GM21786 (cell line): ENCODE data around the gene TCTN3.
"Not testable (repeated sequence)": the region's sequence is repeated elsewhere in the genome, so short reads cannot be mapped to it uniquely, and the experiment has no call there.

Source experiments
- ATAC-seq: cut with Tn5 transposase; IDR thresholded peaks from one replicate; pipeline ENCODE4 v1.9.1; 2021; ENCODE audit not compliant: unreplicated experiment

Gene TCTN3

DNA sequence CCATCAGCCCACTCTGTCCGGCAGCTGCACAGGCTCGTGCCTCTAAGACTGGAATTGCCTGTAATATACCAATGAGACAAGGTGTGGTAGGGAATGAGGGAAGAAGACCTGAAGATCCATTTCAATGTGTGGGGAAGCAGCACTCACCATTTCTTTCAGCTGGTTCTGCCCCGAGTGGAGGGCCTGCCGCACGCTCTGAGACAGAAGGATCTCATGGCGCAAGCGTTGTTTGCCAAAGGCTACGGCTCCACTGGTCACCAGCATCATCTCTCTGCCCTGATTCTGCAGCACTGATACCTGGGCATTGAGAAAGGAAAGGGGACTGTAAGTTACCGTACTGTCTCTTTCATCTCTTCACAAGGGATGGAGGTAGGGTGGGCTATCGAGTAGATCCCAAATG, 56.6 kb downstream of the TCTN3 start:
- ATAC-seq: no peak

DNA sequence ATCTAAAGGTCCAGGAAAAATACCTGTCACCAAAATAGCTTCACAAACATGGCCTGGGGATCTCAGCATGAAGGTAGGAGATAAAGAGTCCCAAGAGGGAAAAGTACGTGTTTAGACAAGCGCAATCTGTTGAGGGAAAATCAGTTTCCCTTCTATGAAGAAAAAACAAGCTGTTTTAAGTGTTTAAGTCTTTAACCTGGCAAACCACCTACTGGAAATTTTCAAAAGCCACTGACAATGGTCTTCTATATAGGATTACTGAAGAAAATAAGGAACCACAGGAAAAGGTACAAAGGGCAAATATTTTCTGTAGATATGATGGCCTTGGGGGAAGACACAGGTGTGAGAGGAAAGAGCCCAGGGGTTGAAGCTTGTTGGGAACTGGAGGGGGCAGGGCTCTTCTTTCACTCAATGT, 58.4 kb downstream of the TCTN3 start:
- ATAC-seq: no peak

DNA sequence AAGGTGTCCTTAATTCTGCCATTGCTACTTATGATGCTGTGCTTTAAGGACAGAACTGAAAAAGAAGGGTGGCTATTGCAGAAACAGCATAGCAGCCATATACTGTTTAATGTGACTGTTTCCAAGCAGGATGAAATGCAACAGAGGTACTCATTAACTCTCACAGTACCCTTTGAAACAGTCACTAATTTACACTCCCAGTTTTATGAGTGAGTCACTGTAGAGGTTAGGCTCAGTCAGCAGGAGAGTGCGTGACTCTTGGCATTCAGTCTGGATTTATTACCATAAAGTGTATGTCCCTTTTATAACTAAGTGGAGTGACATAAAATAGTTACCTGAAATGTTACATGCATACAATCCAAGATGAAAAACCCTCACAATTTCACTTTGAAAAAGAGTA, 64.9 kb downstream of the TCTN3 start:
- no peak for ATAC-seq

DNA sequence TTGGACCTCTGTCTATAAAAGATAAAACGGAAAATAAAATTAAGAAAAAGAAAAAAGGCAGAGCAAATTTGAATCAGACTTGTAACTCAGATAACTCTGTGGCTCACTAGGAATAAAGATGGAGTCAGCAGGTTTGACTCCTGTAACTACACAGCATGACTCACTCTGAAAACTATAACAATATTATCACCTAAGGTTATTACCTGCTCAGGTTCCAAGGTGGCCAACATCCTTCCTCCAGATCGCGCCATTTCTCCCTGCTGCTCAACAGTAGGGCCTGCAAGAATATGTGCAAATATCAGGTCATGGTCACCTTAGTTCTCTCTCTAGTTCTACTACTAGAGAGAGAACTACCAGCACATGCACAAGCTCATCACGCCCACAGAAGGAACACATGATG, 67.2 kb downstream of the TCTN3 start:
- ATAC-seq: no peak

DNA sequence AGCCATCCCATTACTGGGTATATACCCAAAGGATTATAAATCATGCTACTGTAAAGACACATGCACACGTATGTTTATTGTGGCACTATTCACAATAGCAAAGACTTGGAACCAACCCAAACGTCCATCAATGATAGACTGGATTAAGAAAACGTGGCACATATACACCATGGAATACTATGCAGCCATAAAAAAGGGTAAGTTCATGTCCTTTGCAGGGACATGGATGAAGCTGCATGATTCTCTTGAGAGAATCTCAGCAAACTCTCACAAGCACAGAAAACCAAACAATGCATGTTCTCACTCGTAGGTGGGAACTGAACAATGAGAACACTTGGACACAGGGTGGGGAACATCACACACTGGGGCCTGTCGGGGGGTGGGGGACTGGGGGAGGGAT, 73.3 kb downstream of the TCTN3 start:
- not testable (repeated sequence) for ATAC-seq

DNA sequence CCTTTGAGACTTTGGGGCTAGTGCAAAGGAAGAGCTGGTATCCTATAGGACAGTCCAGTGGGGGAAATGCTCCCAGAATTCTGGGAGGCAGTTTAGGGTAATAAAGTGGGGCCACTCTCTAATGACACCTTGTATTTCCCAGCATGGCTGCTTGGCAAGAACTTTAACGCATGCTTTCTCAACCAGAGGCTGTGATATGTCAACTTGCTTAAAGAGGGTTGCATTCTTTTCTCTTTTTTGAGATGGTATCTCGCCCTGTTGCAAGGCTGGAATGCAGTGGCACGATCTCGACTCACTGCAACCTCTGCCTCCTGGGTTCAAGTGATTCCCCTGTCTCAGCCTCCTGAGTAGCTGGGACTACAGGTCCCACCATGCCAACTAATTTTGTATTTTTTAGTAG, 75.6 kb downstream of the TCTN3 start:
- no peak for ATAC-seq

DNA sequence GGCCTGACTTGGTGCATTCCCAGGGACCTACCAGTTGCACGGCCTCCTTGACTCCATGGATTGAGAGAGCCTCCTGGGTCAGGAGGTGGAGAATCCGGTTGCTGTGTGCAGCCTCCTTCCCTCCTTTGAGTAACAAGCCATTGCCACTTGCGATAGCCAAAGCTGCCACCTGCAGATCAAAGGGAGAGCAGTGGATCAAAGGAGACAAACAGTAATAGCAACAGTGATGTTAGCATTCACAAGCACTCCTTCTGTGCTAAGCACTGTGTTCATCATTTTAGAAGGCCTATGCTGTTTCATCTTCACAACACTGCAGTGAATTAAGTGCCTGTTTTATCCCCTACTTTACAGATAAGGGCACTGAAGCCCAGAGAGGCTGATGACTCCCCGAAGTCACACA, 77.3 kb downstream of the TCTN3 start:
- ATAC-seq: no peak
